ENCODE data around the gene KDF1.

The KDF1 gene

GRCh38 chr1:26953374-26953773, 6.9 kb downstream of the KDF1 start:
- Histone ChIP-seq H4K20me1 (ENCODE audit: insufficient read depth, low read length) (no peaks in the 10 kb centered on the region), H3K9ac (ENCODE audit: low read length) (no peak overlapping the region), H3K36me3 (replicated peaks; ENCODE audit: low read depth, low read length) (no peaks in the 10 kb centered on the region), H3K4me1 (ENCODE audit: low read length) (no peaks in the 10 kb centered on the region), H2AFZ (ENCODE audit: low read depth, low read length) (no peak overlapping the region), H3K9me3 (ENCODE audit: insufficient read depth, low read length) (no peaks in the 10 kb centered on the region), H3K27ac (ENCODE audit: low read length) (no peak overlapping the region), H3K4me2 (ENCODE audit: low read length) (no peak overlapping the region), H3K79me2 (ENCODE audit: low read length) (no peaks in the 10 kb centered on the region), H3K4me3 (ENCODE audit: low read length) (no peak overlapping the region), H3K27me3 (ENCODE audit: low read depth, low read length) (no peaks in the 10 kb centered on the region)
- TF ChIP-seq, protein P1, sequence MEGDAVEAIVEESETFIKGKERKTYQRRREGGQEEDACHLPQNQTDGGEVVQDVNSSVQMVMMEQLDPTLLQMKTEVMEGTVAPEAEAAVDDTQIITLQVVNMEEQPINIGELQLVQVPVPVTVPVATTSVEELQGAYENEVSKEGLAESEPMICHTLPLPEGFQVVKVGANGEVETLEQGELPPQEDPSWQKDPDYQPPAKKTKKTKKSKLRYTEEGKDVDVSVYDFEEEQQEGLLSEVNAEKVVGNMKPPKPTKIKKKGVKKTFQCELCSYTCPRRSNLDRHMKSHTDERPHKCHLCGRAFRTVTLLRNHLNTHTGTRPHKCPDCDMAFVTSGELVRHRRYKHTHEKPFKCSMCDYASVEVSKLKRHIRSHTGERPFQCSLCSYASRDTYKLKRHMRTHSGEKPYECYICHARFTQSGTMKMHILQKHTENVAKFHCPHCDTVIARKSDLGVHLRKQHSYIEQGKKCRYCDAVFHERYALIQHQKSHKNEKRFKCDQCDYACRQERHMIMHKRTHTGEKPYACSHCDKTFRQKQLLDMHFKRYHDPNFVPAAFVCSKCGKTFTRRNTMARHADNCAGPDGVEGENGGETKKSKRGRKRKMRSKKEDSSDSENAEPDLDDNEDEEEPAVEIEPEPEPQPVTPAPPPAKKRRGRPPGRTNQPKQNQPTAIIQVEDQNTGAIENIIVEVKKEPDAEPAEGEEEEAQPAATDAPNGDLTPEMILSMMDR (IDR thresholded peaks at IDR 0.05; ENCODE audit: low read depth, low read length), result no peak
- TF ChIP-seq EZH2phosphoT487 (IDR thresholded peaks at IDR 0.05; ENCODE audit: low read depth), result no peak

- Histone ChIP-seq H3K4me2 (ENCODE audit: low read length) (no peak overlapping the region), H2AFZ (ENCODE audit: low read depth, low read length) (no peak overlapping the region), H3K9me3 (ENCODE audit: insufficient read depth, low read length) (no peaks in the 10 kb centered on the region), H3K36me3 (replicated peaks; ENCODE audit: low read depth, low read length) (no peaks in the 10 kb centered on the region), H3K4me1 (ENCODE audit: low read length) (no peaks in the 10 kb centered on the region), H3K4me3 (ENCODE audit: low read length) (no peak overlapping the region), H4K20me1 (ENCODE audit: insufficient read depth, low read length) (no peaks in the 10 kb centered on the region), H3K9ac (ENCODE audit: low read length) (no peak overlapping the region), H3K27me3 (ENCODE audit: low read depth, low read length) (no peaks in the 10 kb centered on the region), H3K27ac (ENCODE audit: low read length) (no peak overlapping the region), H3K79me2 (ENCODE audit: low read length) (no peaks in the 10 kb centered on the region)
- TF ChIP-seq EZH2phosphoT487 (IDR thresholded peaks at IDR 0.05; ENCODE audit: low read depth), result no peak
- TF ChIP-seq, protein P1 (IDR thresholded peaks at IDR 0.05; ENCODE audit: low read depth, low read length), result no peak
These were observed 8.3 kb downstream of the KDF1 start for GRCh38 chr1:26951821-26952497.

GRCh38 chr1:26951216-26951615, 9.1 kb downstream of the KDF1 start:
- H3K36me3 ChIP-seq (replicated peaks; ENCODE audit: low read depth, low read length), result no peaks in the 10 kb centered on the region

GRCh38 chr1:26950602-26951001, 9.7 kb downstream of the KDF1 start:
- H3K27ac ChIP-seq (ENCODE audit: low read length), result no peak overlapping the region
- H3K4me2 ChIP-seq (ENCODE audit: low read length), result no peak overlapping the region

More at GRCh38 chr1:26951216-26951615, 9.1 kb downstream of the KDF1 start:
- Histone ChIP-seq H3K27me3 (ENCODE audit: low read depth, low read length) (no peaks in the 10 kb centered on the region), H4K20me1 (ENCODE audit: insufficient read depth, low read length) (no peaks in the 10 kb centered on the region), H3K9me3 (ENCODE audit: insufficient read depth, low read length) (no peaks in the 10 kb centered on the region), H3K4me2 (ENCODE audit: low read length) (no peak overlapping the region), H3K4me3 (ENCODE audit: low read length) (no peak overlapping the region), H3K9ac (ENCODE audit: low read length) (no peak overlapping the region), H3K27ac (ENCODE audit: low read length) (no peak overlapping the region), H2AFZ (ENCODE audit: low read depth, low read length) (no peak overlapping the region), H3K79me2 (ENCODE audit: low read length) (no peaks in the 10 kb centered on the region), H3K4me1 (ENCODE audit: low read length) (no peaks in the 10 kb centered on the region)
- TF ChIP-seq, protein P1 (IDR thresholded peaks at IDR 0.05; ENCODE audit: low read depth, low read length), result no peak
- no peak for TF ChIP-seq EZH2phosphoT487 (IDR thresholded peaks at IDR 0.05; ENCODE audit: low read depth)

More at GRCh38 chr1:26950602-26951001, 9.7 kb downstream of the KDF1 start:
- Histone ChIP-seq H3K9ac (ENCODE audit: low read length) (no peak overlapping the region), H3K4me1 (ENCODE audit: low read length) (no peaks in the 10 kb centered on the region), H3K36me3 (replicated peaks; ENCODE audit: low read depth, low read length) (no peaks in the 10 kb centered on the region), H2AFZ (ENCODE audit: low read depth, low read length) (no peak overlapping the region), H4K20me1 (ENCODE audit: insufficient read depth, low read length) (no peaks in the 10 kb centered on the region), H3K79me2 (ENCODE audit: low read length) (no peaks in the 10 kb centered on the region), H3K27me3 (ENCODE audit: low read depth, low read length) (no peaks in the 10 kb centered on the region), H3K4me3 (ENCODE audit: low read length) (no peak overlapping the region), H3K9me3 (ENCODE audit: insufficient read depth, low read length) (no peaks in the 10 kb centered on the region)
- TF ChIP-seq, protein P1 (IDR thresholded peaks at IDR 0.05; ENCODE audit: low read depth, low read length), result no peak
- no peak for TF ChIP-seq EZH2phosphoT487 (IDR thresholded peaks at IDR 0.05; ENCODE audit: low read depth)
